Endothelial cell (in vitro differentiated cells): ENCODE results near the gene RNF7. TPM values are rescaled to one million over a fixed set of nuclear protein-coding genes. Genes with fewer than 3 reads are reported as not detected.

Experiments used
- DNase-seq: peaks from one replicate; pipeline ENCODE4 v3.0.0; 2021; ENCODE audit warnings: low spot score
- H3K27ac Mint-ChIP-seq: one replicate; pipeline ENCODE4 v1.8.0; 2021; ENCODE audit warnings: mixed read lengths, inconsistent platforms; ENCODE audit not compliant: unreplicated experiment
- H3K27me3 Mint-ChIP-seq: one replicate; pipeline ENCODE4 v1.8.0; 2021; ENCODE audit warnings: mild to moderate bottlenecking, moderate library complexity, mixed read lengths, inconsistent platforms; ENCODE audit not compliant: unreplicated experiment
- H3K36me3 Mint-ChIP-seq: one replicate; pipeline ENCODE4 v1.8.0; 2021; ENCODE audit warnings: mild to moderate bottlenecking, low read depth, mixed read lengths, inconsistent platforms; ENCODE audit not compliant: unreplicated experiment
- H3K4me1 Mint-ChIP-seq: one replicate; pipeline ENCODE4 v1.8.0; 2021; ENCODE audit warnings: mild to moderate bottlenecking, mixed read lengths, inconsistent platforms; ENCODE audit not compliant: unreplicated experiment
- H3K4me3 Mint-ChIP-seq: one replicate; pipeline ENCODE4 v1.8.0; 2021; ENCODE audit warnings: mild to moderate bottlenecking, mixed read lengths, inconsistent platforms; ENCODE audit not compliant: unreplicated experiment
- H3K9me3 Mint-ChIP-seq: one replicate; pipeline ENCODE4 v1.8.0; 2021; ENCODE audit warnings: mixed read lengths, inconsistent platforms; ENCODE audit not compliant: unreplicated experiment
- CTCF ChIP-seq: fragments of 200-600 bp; sonication (generic); IDR thresholded peaks from one replicate; pipeline ENCODE4 v1.5.0; 2021; ENCODE audit warnings: antibody characterized with exemption; ENCODE audit not compliant: unreplicated experiment
- total RNA-seq: library from RNA; stranded (reverse); fragmentation: NEBNext Ultra II Directional; extraction: Animal tissue kit (Norgen Biotek cat#: 25700); gene quantifications from one replicate; pipeline ENCODE4 v1.2.1, GENCODE V29; 2021; ENCODE audit not compliant: unreplicated experiment

Gene RNF7
- total RNA-seq, 1 donor from 2014 or later = 184 TPM

DNA sequence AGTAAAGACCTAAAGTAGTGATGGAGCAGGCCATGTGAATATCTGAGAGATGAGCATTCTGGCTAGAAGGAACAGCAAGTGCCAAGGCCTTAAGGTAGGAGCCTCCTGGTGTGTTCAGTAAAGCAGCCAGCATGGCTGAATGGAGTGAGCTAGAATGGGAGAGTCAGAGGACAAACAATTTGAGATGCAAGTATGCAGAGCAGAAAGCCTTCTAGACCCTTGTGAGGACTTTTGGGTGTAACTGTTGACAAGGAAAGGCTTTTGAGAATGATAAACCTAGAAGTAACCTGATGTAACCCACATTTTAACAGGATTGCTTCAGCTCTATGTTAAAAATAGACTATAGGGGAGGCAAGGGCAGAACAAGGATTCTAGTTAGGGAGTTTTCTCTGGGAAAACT is 14.8 kb upstream of the RNF7 start:
- Mint-ChIP-seq H3K9me3 (no peaks in the 10 kb centered on the region), H3K27me3 (no peaks in the 10 kb centered on the region), H3K4me3 (no peak overlapping the region), H3K36me3 (no peaks in the 10 kb centered on the region), H3K27ac (no peak overlapping the region), H3K4me1 (no peaks in the 10 kb centered on the region)
- no peak for TF ChIP-seq CTCF
- no peak for DNase-seq

GRCh38 chr3:141724186-141724585 is 13.9 kb upstream of the RNF7 start:
- Mint-ChIP-seq H3K27me3 (no peaks in the 10 kb centered on the region), H3K9me3 (no peaks in the 10 kb centered on the region), H3K4me1 (no peaks in the 10 kb centered on the region), H3K27ac (no peak overlapping the region), H3K4me3 (no peak overlapping the region), H3K36me3 (no peaks in the 10 kb centered on the region)
- DNase-seq = no peak
- TF ChIP-seq CTCF = no peak

DNA sequence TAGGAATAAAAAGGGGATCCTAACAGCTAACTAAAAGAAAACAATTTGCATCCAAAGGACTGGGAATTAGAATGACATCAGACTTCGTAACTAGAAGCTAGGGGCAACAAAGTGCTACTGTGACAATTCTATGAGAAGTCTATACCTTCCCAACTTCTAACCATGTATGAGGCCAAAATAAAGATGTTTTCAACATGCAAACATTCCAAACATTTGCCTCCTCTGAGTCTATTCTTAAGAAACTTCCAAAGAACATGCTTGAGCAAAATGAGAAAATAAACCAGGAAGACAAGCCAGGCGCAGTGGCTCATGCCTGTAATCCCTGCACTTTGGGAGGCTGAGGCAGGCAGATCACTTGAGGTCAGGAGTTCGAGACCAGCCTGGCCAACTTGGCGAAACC is 13.1 kb upstream of the RNF7 start:
- Mint-ChIP-seq H3K9me3 (no peaks in the 10 kb centered on the region), H3K27ac (no peak overlapping the region), H3K4me1 (no peaks in the 10 kb centered on the region), H3K36me3 (no peaks in the 10 kb centered on the region), H3K4me3 (no peak overlapping the region), H3K27me3 (no peaks in the 10 kb centered on the region)
- TF ChIP-seq CTCF = no peak
- DNase-seq = no peak

GRCh38 chr3:141726483-141726882 is 11.6 kb upstream of the RNF7 start:
- Mint-ChIP-seq H3K4me1 (no peaks in the 10 kb centered on the region), H3K27me3 (no peaks in the 10 kb centered on the region), H3K4me3 (no peak overlapping the region), H3K36me3 (no peaks in the 10 kb centered on the region), H3K9me3 (no peaks in the 10 kb centered on the region), H3K27ac (no peak overlapping the region)
- no peak for DNase-seq
- TF ChIP-seq CTCF = no peak

GRCh38 chr3:141728355-141728892 is 9.7 kb upstream of the RNF7 start:
- no peak for DNase-seq
- Mint-ChIP-seq H3K27me3 (no peaks in the 10 kb centered on the region), H3K4me1 (no peaks in the 10 kb centered on the region), H3K36me3 (no peaks in the 10 kb centered on the region), H3K9me3 (no peaks in the 10 kb centered on the region), H3K27ac (no peak overlapping the region), H3K4me3 (no peak overlapping the region)
- no peak for TF ChIP-seq CTCF
